ENCODE data around the gene H2BK1.

Gene H2BK1

GRCh38 chr7:151245360-151246101 is 35.2 kb upstream of the H2BK1 start:
- peak; percentile 64 for DNase-seq

DNA sequence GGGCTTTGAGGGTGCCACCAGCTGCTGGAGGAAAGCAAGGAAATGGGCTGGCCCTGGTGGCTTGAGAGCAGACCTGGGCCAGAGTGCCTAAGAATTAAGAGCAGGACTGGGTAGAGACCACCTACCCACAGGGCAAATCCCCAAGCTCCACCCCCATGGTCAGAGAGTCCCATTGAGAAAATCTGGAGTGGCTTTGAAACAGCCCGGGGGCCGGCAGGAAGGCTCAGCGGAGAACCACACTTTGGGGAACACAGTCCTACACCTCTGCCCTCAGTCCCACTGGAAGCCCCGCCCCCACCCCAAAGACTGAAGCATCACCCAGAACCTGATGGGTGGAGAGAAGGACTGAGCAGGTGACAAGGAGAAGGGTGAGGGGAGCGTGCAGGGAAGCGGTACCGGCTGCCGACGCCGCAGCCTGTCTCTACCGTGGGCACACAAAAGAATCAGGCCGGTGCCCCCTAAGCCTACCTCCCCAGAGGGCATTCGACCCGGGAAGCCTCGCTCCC is 34.6 kb upstream of the H2BK1 start:
- no peak for DNase-seq

DNA sequence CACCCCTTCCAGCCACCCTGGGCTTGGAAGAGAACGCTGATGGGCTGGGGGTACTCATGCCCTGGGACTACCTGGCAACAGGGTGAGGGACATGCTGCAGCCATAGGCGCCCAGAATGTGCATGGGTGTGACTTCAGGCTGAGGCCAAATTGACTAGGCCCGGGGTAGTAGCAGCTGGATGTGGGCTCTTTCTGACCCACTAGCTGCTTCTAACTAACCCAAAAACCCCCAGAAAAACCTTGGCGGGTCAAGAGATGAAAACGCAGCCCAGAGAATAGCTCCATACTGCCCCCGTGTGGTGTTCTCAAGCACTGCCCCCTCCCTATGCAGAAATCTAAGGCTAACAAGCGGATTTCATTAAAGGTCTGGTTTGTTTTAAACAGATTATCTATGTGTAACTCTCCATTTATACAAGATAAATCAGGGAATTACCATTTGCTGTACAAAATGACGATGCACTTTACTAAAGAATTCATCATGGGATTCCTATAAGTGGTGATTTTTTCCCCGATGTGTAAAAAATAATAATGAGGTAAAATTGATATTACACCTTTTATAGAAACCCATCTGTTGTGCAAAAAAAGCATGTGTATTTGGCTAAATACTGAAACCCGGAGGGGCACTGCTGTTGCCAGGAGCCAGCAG is 34.0 kb upstream of the H2BK1 start:
- DNase-seq = peak; percentile 46

GRCh38 chr7:151243408-151244195 is 33.3 kb upstream of the H2BK1 start:
- peak; percentile 31 for DNase-seq

DNA sequence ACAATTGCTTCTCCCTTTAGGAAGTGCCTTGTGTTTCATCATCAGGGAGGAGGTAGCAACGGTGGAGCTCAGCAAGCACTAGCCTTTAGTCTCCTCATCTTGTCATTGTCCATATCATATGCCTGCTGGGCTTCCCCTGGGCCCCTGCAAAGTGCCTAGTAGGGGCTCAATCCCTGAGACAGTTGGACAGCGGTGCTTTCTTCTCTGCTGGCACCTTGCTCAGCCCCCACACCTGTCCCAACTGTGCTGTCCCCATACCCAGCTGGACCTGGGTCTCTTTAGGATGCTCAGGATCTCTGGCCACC is 32.7 kb upstream of the H2BK1 start:
- no peak for DNase-seq

DNA sequence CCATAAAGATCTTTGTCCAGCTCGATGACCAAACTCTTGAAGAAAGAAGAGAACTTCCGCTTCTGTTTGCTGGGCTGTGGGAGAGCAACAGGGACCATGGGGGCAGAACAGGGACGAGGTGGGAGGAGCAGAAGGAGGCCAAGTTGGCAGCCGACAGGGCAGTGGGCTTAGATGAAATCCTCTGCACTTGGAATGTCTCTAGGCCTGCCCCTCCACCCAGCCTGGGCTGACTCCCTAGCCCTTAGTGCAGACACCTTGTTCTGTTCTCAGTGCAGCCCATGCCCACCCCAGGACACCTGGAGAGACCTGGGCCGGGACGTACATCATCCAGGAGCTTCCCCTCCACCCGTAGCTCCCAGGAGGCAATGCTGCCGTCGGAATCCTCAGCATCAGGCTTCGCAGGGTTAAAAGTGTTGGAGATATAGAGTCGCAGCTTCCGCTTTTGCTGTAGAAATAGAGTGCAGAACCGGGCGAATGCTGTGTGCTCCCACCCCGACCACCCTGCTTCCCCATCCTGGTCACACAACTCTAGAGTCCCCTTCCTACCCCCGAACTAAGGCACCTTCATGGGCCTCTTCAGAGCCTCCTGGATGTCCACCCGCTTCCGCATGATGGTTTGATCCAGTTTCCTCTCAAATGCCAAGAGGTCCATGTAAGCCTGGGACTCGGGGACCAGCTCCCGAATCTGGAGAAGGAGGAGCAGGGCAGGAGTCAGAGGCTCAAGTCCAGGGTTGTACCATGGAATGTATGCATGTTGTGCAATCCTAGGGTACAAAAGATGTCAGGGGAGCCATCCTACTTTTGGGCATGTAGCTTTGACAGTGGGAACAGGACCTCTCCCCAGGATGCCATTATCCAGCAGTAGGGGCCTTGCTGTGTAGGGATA is 32.1 kb upstream of the H2BK1 start:
- DNase-seq = no peak

- no peak for DNase-seq
These were observed 31.4 kb upstream of the H2BK1 start for GRCh38 chr7:151241755-151242096.

GRCh38 chr7:151240942-151241754 is 30.9 kb upstream of the H2BK1 start:
- DNase-seq = no peak

DNA sequence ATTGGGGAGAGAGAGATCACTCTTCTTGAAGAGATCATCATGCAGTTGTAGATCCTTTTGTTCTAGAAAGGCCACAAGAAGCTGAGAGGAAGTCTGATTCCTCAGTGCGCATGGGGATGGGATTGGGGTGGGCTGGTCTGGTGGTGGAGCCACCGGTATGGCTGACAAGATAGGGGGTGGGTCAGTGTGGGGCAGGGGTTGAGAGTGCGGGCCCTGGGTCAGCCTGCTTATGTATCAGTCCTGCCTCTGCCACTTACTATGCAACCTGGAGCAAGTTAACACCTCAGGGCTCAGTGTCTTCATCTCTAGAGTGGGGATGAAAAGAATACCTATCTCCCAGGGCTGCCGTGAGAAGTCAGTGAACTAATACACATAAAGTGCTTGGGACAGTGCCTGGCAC is 30.2 kb upstream of the H2BK1 start:
- DNase-seq = no peak

DNA sequence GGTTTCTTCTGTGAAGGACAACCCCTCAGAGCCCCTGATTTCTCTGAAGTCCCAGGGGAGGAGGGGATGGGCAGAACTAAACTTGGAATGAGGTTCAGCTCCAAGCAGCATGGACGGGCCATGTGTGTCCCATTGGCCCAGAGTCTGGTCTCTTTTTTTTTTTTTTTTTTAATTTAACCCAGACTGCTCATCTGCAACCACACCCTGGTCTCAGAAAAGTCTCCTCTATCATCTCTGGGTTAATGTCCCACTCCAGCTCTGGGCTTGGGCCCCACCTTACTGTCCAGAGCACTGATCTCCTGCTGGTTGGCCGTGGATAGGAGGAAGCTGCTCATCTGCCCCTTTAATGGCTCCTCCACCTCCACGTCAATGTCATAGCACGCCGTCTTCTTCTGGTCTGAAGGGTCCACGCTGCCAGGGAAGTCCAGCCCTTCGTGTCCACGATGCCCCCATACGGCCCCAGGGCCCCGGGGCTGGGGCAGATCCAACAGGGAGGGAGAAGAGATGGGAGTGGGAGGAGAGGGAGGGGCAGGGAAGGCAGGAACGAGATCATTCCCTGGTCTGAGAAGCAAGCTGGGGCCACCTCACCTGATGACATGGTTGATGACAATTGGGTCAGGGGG is 29.7 kb upstream of the H2BK1 start:
- no peak for DNase-seq

- no peak for DNase-seq
These were observed 28.9 kb upstream of the H2BK1 start for GRCh38 chr7:151238924-151239836.

DNA sequence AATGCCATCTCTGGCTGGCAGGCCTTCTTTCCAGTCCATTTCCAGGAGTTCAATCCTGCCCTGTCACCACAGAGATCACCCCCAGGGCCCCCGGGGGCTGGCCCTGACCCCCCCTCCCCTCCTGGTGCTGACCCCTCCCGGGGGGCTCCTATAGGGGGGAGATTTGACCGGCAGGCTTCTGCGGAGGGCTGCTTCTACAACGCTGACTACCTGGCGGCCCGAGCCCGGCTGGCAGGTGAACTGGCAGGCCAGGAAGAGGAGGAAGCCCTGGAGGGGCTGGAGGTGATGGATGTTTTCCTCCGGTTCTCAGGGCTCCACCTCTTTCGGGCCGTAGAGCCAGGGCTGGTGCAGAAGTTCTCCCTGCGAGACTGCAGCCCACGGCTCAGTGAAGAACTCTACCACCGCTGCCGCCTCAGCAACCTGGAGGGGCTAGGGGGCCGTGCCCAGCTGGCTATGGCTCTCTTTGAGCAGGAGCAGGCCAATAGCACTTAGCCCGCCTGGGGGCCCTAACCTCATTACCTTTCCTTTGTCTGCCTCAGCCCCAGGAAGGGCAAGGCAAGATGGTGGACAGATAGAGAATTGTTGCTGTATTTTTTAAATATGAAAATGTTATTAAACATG is 28.0 kb upstream of the H2BK1 start:
- no peak for DNase-seq

- no peak for DNase-seq
These were observed 27.2 kb upstream of the H2BK1 start for GRCh38 chr7:151237244-151238189.

GRCh38 chr7:151236406-151236805 is 26.1 kb upstream of the H2BK1 start:
- DNase-seq = no peak

DNA sequence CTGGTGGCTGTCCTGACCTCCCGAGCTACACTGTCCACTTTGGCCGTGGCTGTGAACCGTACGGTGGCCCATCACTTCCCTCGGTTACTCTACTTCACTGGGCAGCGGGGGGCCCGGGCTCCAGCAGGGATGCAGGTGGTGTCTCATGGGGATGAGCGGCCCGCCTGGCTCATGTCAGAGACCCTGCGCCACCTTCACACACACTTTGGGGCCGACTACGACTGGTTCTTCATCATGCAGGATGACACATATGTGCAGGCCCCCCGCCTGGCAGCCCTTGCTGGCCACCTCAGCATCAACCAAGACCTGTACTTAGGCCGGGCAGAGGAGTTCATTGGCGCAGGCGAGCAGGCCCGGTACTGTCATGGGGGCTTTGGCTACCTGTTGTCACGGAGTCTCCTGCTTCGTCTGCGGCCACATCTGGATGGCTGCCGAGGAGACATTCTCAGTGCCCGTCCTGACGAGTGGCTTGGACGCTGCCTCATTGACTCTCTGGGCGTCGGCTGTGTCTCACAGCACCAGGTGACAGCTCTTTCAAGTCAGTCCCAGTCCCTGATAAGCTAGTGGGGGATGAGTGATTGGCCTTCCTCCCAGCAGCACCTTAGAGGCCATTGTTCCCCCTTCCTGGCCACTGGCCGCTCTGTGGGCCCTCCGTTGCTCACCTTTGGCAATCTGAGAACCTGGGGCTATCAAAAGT is 25.0 kb upstream of the H2BK1 start:
- DNase-seq = no peak

- DNase-seq = no peak
These were observed 23.5 kb upstream of the H2BK1 start for GRCh38 chr7:151233804-151234203.

DNA sequence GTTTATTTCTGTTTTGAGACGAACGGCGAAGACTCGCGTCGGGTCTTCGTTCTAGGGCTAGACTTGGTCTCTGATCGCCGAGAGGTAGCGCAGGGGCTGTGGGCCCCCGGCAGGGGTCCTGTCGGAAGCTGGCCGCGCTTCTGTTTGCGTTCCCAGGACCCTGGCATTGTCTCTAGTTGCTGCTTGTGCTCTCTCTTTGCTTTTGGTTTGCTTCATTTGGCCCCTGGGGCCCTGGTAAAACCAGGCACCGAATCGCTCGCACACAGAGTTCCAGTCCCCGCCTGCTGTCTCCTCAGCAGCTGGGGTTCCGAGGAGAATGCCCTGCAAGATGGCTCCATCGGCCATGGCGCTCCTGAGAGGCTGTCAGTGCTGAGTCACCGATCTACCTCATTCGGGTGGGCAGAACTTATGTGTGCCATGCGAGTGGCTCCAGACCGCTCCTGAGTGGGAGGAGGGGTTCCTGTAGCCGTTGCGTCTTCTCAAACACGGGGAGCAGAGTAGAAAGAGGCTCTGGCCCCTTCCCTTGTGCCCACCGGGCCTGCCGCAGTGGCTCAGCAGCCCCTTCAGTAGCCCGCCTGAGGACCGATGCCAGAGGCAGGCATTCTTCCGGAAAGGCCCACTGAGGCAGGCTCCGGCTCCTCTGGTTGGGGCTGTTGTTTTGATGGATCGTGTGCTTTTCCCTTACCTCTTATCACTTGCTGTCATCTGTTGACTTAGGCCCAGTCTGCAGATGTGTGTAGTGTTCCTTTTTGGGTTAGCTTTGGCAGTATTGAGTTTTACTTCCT is 22.8 kb upstream of the H2BK1 start:
- peak; percentile 57 for DNase-seq

Measured in effector CD4-positive, alpha-beta T cell (primary cell).